GM12865 (cell line): ENCODE data around the gene ANTXRL.

Experiments used
- DNase-seq: peaks from one replicate; pipeline ENCODE4 v3.0.0; 2010; ENCODE audit warnings: low read depth
- H3K4me3 ChIP-seq: 2 replicates; pipeline ENCODE4 v1.5.1; 2011; ENCODE audit warnings: mild to moderate bottlenecking, low read depth, low read length, control low read depth
- TF ChIP-seq, protein P1 (sequence below): IDR thresholded peaks from 2 replicates; pipeline ENCODE4 v1.5.1; 2011; ENCODE audit warnings: low read length, control low read depth, low read depth, inconsistent platforms; ENCODE audit not compliant: insufficient read depth; ENCODE audit errors: missing control alignments

The ANTXRL gene

DNA sequence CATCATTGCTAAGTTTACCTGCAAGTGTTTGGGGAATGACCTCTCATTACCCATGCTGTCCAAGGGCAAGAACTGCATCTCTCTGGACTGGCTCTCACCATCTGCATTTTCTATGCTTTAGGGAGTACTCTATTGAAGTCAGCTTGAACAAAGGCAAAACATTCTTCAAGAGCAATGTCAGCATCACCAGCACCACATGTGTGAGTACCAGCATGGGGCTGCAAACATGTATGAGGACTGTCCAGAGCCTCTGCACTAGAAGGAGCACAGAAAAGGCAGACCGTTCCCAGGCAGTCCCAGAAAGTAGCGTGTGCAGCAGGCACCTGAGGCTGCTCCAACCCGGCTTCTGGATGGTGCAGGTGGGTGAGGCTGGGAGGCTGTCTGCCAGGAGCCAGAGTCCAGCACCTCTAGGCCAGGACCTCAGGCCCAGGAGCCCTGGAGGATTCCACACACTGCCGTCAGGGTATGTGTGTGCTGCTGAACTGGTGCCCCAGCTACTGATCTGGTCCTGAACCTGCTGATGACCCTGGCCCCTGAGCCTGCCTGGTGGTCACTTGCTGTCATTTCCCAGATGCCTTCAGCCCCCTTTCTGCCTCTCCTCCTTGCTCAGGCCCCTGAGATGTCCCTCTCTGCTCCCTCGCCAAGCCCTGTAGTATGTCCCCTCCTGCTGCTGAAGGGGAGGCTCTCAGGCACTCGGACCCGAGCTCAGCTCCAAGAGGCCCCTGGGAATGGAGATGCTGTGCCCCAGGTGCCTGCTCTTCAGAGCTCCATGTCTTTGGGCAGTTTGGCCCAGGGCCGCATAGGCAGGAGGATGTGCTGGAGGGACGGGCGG lies 20.7 kb downstream of the ANTXRL start:
- H3K4me3 ChIP-seq: no peak overlapping the region
- DNase-seq: no peak
- TF ChIP-seq, protein P1, sequence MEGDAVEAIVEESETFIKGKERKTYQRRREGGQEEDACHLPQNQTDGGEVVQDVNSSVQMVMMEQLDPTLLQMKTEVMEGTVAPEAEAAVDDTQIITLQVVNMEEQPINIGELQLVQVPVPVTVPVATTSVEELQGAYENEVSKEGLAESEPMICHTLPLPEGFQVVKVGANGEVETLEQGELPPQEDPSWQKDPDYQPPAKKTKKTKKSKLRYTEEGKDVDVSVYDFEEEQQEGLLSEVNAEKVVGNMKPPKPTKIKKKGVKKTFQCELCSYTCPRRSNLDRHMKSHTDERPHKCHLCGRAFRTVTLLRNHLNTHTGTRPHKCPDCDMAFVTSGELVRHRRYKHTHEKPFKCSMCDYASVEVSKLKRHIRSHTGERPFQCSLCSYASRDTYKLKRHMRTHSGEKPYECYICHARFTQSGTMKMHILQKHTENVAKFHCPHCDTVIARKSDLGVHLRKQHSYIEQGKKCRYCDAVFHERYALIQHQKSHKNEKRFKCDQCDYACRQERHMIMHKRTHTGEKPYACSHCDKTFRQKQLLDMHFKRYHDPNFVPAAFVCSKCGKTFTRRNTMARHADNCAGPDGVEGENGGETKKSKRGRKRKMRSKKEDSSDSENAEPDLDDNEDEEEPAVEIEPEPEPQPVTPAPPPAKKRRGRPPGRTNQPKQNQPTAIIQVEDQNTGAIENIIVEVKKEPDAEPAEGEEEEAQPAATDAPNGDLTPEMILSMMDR: no peak

DNA sequence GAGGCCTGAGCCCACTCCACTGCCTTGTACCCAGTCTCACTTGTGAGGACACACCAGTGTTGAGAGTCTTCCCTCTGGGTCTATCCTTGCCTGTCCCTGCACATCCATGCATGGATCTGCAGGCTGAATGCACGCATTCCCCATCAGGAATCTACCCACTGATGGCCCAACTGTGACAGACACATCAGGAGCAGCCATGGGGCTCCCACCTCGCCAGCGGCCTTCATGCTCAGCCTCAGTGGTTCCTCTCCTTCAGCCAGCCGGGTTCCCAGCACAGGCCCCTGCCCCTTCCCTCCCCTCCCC lies 21.3 kb downstream of the ANTXRL start:
- DNase-seq: no peak
- no peak overlapping the region for H3K4me3 ChIP-seq
- TF ChIP-seq, protein P1: no peak

DNA sequence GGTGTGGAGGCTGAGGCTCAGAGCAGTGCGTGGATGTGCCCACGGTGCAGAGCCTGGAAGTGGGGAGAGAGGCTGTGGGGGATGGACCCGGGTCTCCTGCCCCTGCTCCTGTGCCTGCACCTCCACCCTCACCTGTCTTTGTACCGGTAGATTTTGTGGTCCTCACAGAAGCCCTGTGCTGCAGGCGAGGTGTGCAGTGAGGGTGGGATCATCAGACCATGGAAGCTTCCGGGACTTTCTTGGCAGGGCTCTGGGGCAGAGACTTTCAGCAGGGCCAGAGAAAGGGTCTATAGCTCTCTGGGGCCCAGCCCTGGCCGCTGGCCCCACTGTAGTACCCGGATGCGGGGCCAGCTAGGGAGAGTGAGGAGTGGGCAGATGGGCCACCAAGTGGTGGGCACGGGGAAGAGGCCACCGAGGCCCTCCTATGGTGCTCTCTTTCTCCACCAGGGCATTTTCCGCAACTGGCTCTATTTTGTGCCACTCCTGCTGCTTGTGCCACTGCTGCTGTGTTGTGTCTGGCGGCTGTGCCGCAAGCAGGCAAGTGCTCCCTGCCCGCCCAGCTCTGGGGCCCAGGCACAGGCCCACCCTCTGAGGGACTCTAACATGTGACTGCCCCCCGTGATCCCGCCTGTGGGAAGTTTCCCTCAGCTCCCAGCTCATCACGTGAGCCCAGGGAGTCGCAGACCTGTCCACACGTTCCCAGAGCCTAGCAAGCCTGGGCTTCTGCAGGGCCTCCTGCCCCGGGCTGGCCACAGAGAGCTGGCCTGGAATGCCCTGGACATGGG lies 22.1 kb downstream of the ANTXRL start:
- TF ChIP-seq, protein P1: no peak

DNA sequence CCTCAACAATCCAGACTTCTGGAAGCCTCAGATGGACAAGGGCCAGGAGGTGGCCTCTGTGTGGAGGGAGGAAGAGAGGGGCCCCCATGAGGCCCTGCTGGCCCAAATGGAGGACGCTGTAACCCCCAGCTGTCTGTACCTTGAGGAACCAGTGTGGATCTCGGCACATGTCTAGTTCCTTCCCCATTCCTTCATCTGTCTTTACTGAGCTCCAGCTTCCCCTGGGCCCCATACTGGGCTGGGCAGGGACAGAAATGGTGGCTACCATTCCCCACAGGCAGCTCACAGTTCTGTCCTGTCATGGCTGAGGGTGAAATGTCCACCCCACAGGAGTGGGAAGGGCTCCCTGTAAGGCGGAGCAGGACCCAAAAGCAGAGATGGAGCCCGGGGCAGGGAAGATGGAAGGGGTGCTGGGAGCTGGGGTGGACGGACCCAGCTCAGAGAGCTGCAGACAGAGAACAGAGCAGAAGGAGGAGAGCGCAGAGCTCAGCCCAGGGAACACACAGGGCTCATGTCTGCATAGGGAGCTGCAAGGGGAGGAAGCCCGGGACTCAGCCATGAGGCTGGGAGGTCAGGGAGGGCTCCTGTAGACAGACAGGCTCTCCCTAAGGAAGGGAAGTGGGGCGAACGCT lies 22.8 kb downstream of the ANTXRL start:
- TF ChIP-seq, protein P1: no peak
- H3K4me3 ChIP-seq: no peak overlapping the region
- DNase-seq: no peak

More for the DNA sequence above, 22.1 kb downstream of the ANTXRL start:
- DNase-seq: no peak
- H3K4me3 ChIP-seq: no peak overlapping the region

DNA sequence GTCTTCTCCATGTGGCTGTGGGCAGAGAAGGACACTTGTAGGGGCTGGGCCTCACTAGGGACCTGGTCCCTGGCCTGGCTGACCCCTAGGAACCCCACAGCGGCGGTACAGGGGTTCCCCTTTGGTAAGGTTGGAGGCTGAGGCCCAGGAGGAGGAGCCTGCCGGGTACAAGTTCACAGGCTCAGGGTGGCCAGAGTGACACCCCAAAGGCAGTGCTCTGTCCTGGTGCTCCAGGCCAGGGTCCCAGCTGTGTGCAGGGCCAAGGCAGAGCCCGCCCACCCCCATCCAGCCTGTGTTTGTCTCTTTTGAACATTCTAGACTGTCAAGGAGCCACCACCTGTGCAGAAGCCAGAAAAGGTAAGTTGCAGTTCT lies 23.3 kb downstream of the ANTXRL start:
- no peak for DNase-seq
- no peak overlapping the region for H3K4me3 ChIP-seq
- TF ChIP-seq, protein P1: no peak

DNA sequence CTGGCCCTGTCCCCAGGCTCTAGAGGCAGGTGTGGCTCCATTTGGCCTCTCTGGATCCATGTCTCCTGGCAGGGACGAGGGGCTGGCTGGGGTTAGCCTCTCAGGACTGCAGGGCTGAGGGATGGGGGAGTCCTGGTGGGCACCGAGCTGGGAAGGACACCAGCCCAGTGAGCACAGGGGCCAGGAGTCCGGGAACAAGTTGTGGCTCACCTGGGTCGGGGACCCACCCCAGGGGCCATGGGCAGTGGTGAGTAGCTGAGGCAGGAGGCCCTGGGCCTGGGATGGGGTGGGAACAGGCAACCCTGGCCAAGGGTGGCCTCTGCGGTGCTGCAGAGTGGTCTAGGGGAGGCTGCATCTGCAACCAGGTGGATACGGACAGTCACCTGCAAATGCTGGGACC lies 24.1 kb downstream of the ANTXRL start:
- TF ChIP-seq, protein P1: no peak
- no peak overlapping the region for H3K4me3 ChIP-seq
- DNase-seq: no peak
